LoVo (cell line): ENCODE data around the gene LHFPL3.
"Not testable (repeated sequence)": the region's sequence is repeated elsewhere in the genome, so short reads cannot be mapped to it uniquely, and the experiment has no call there.

ENCODE experiments used
- DNase-seq: peaks from one replicate; pipeline ENCODE4 v3.0.0-alpha.2; 2016; ENCODE audit warnings: low spot score

LHFPL3 gene

DNA sequence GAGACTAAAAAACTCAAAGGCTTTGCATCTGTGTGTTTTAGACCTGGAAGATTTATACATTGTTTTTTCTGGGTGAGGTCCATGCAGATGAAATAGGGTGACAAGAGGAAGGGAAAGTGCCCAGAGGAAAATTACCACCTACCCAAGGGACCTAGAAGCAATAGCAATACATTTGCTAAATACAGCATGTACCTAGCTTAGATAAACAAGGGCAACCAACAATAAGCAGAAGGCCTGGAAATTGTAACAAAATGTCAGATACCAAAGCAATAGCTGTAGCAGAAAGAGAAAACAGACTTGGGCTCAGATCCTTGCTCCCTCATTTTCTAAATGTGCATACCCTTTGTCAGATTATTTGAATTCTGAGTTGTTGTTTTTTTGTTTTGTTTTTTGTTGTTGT, 367.2 kb downstream of the LHFPL3 start:
- no peak for DNase-seq

DNA sequence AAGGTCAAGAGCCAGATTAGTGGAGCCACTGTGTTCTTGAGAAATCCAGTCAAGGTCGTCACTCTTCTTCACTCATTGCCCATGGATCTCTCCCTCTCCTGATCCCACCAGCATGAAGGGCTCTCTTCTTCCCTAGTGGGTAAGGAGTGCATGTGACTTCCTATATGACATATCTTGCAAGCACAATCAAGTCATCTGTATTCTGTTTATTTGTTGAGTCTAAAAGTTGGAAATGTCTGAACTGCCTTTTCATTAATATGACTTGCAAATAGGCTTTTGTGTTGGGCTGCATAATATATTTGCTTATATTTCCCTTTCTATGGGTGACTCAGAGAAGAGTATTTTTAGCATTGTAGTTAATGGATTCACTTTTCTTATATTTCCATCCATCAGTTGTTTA, 371.9 kb downstream of the LHFPL3 start:
- DNase-seq: no peak

DNA sequence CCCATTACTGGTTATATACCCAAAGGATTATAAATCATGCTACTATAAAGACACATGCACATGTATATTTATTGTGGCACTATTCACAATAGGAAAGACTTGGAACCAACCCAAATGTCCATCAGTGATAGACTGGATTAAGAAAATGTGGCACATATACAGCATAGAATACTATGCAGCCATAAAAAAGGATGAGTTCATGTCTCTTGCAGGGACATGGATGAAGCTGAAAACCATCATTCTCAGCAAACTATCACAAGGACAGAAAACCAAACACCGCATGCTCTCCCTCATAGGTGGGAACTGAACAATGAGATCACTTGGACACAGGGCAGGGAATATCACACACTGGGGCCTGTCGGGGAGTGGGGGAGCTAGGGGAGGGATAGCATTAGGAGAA, 392.6 kb downstream of the LHFPL3 start:
- not testable (repeated sequence) for DNase-seq

DNA sequence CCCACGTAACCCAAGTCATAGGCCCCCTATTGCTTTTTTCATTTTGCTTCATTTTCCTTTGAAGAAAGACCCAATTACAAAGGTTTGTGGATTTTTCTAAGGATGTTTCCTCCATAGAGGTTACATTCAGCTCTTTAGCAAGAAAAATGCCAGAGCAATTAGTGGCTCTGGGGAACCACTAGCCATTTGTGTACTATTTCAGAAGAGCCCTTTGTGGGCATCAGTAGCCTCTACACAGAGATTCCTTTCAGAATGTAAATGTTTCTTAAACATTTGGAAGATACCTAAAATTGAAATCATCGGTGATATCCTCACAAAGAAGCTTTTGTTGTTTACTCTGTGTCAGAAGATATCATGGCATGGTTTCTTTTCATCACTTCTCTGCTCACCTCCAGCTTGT, 394.6 kb downstream of the LHFPL3 start:
- no peak for DNase-seq

GRCh38 chr7:104758504-104758903, 430.1 kb downstream of the LHFPL3 start:
- no peak for DNase-seq

GRCh38 chr7:104761892-104762291, 433.5 kb downstream of the LHFPL3 start:
- DNase-seq: no peak

GRCh38 chr7:104767113-104767512, 438.7 kb downstream of the LHFPL3 start:
- DNase-seq: no peak

- no peak for DNase-seq
These were observed 439.6 kb downstream of the LHFPL3 start for GRCh38 chr7:104767826-104768536.

DNA sequence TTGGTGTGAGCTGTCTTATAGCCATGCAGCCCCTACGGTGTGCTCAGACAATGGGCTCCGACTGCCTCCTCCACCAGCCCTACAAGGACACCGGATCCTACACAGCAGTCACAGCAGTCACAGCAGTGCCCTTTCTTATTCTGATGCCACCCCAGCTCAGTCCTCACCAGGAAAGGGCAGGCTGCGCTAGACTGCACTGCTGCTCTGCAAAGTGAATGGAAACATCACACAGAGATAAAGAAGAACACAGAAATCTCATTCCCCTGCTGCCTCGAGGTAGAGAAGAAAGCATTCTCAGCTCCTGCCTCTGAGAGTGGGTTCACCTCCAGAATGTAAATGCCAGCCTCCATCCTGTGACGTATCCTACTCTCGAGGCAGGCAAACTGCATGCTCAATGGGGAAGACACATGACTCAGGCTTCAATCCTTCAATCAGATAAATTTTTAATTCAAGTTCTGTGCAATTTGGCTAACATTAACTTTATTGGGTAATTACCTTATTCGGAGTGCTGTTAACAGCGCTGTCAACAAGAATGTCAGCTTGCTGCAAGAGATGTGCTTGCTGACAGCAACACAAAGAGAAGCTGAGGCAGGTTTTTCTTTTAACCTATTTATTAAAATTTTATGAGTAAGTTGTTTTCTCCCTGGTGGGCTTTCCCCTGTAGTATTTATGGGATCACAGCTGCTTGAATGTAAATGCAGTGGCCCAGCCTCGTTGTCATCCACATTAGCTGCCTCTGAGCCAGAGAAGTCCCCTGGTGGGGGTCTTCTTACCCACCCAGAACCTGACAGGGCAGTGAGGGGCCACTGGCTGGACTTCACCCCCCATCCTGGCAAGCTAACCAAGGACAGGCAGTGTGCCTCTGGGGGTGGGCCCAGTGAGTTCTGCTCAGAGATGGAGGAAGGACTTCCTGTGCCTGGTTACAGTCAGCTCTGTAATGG, 444.3 kb downstream of the LHFPL3 start:
- no peak for DNase-seq

DNA sequence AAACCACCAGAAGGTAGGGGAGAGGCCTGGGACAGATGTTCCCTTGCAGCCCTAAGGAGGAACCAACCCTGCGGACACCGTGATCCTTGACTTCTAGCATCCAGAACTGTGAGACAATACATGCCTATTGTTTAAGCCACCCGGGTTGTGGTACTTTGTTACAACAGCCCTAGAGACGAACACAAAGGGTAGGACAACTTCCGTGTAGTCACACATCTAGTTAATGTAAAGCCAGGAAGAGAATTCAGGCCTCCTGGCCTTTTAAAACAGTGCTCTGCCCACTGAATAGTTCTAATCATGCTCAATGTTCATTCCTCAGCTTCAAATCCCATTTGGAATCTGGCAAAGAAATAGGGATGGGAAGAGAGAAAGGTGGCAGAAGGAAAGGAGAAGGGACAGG, 445.4 kb downstream of the LHFPL3 start:
- no peak for DNase-seq

- no peak for DNase-seq
These were observed 447.1 kb downstream of the LHFPL3 start for GRCh38 chr7:104775531-104775930.

DNA sequence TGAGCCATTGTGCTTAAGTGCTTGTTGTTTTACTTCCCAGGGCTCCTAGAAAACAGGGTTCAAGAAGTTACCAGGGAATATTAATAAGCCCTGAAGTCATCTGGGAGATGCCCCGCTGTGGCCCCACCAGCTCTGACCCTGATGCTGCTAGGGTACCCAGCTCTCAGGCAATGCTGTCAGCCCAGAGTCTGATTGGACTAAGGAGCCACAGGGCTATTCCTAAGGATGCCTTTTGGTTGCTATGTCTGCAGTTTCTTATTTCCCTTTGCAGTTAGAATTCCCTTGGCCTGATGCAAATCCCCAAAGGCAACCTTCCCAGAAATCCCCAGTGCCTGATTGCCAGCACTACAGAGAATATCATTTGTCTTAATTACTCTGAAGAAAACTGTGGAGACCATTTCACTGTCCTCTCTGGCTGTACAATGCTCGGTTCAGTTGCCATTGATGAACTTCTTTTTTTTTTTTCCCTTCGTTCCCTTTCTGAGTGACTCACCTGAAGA, 448.9 kb downstream of the LHFPL3 start:
- no peak for DNase-seq

GRCh38 chr7:104779888-104780287, 451.5 kb downstream of the LHFPL3 start:
- no peak for DNase-seq

- no peak for DNase-seq
These were observed 456.3 kb downstream of the LHFPL3 start for GRCh38 chr7:104784686-104785085.

GRCh38 chr7:104789780-104790179, 461.4 kb downstream of the LHFPL3 start:
- DNase-seq: no peak

- no peak for DNase-seq
These were observed 462.0 kb downstream of the LHFPL3 start for GRCh38 chr7:104790440-104790839.

- DNase-seq: no peak
These were observed 462.7 kb downstream of the LHFPL3 start for GRCh38 chr7:104791080-104791479.

DNA sequence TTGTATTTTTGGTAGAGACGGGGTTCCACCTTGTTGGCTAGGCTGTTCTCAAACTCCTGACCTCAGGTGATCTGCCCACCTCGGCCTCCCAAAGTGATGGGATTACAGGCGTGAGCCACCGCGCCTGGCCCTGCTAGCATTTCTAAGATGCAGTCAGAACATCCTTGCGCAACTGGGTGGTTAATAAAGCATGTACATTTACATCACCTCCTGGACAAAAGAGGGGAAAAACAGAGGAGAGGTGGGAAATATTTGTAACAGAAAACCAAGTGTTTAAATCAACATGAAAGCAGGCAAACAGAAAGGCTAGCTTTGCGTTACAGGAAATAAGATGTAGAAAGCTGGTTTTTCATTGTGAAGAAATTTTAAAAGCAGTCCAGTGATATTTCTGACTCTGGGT, 464.7 kb downstream of the LHFPL3 start:
- no peak for DNase-seq

DNA sequence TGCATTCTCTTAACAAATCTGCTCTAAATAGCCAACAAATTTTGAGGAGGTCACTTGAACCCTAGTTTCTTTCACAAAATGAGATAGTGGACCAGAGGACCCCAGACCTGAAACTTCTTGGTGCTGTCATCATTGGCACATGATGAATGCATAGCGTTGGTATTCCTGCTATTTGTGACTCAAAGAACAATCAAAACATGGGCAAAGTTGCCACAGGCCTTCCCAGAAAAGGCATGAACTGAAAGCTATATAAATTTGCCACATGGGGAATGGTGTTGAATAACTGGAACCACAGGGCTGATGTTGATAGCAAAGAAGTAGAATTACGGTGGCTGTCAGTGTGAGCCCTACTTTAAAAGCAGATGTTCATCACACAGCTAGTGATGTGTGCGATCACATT, 465.8 kb downstream of the LHFPL3 start:
- no peak for DNase-seq

DNA sequence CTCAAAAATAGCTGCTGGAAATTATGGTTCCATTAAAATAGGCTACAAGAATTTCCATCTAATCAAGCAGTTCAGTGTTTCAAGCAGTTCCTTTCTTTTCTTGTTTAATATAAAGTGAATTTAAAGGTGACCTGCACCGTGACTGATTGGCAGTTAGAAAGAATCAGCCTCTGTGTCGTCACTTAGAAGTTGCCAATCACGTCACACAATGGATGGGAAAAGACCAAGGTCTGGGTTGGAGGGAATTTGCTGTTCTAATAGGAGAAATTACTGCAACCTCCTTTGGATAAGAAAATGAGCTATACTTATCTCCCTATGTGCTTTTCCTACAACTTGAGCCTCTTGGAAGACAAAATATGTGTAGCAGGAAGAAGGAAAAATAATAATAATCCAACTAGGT, 466.2 kb downstream of the LHFPL3 start:
- no peak for DNase-seq

- DNase-seq: no peak
These were observed 466.7 kb downstream of the LHFPL3 start for GRCh38 chr7:104795086-104795485.

DNA sequence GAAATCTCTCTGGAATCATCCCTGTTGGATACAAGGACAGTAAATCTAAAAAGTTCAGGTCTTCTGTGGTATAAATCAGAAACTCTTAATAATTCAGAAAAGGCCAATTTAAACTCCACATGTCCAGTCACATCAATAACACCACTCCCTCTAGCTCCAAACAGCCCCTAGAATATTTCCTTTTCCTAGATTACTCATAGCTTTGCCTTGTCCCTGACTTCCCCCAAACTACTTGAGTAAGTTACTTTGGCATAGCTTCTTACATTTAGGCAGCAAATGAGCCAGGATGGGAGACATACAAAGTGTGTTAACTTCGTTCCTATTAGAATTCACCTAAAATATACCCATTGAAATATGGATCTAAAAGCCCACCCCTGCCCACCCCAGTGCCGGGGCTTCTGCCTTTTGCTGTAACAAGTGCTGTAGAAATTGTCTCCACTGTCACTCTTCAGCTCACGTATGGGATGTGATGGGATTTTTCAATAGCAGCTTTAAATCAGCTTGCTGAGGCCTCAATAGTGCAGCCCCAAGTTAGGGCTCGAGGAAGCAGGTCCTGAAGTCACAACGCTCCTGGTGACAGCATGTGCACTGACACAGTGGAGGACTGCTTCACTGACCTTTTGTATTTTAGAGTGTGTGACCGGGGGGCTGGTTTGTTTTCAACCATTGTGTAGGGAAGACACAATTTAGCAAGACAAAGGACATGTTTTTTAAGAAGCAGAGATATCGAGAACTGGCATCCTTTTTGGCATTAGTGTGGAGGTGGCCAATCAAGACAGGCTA, 467.4 kb downstream of the LHFPL3 start:
- no peak for DNase-seq
